ENCODE data around the gene ACTRT3. TPM values are rescaled to one million over a fixed set of nuclear protein-coding genes. Genes with fewer than 3 reads are reported as not detected.
A peak's percentile ranks its signal among the peaks of the same experiment; 100 is the strongest.

ACTRT3 gene
- total and polyA plus RNA-seq, 4 donors: 1.0 to 3.2 (median 2.8) TPM

DNA sequence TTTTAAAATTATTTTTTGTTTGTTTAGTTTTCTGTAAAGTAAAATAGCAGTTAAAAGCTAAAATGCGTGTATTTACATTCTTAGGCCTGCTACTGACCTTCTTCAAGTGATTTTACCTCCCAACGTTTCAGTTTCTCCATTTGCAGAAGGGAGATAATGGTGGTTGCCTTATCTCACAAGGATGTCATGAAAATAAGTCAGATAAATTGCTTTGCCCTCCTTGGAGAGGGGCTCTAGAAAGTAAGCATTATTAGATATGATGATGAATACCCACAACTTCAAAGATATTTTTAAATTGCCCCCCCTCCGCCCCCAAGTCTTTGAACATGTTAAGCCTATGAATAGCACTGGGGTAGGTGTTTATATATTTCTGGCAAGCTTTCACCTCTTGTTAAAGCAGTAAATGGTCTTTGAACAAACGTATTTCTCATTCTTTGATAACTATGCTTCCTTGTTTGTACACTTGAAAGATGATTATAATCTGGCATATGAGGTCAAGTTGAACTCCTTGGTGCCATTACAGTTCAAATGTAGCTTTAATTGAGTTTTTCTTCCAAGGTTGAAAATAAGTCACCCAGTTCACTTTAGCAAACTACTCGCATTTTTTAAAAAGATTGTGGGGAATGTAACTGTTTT is 10.9 kb downstream of the ACTRT3 start:
- Histone ChIP-seq H3K9me3 (ENCODE audit: control insufficient read depth in 4 of 4, insufficient read depth in 3 of 4, low read length in 3 of 4) (no peaks in the 10 kb centered on the region), H3K27me3 (ENCODE audit: control insufficient read depth in 3 of 3, insufficient read depth in 3 of 3, low read length in 2 of 3) (peaks cover 0 to 3% (median 2%) of the 10 kb centered on the region in 3 donors), H3K9ac (ENCODE audit: insufficient read depth in 1 of 2, low read length in 2 of 2) (no peak overlapping the region), H3K27ac (ENCODE audit: low read depth in 1 of 2, low read length in 1 of 2) (no peak overlapping the region), H3K4me1 (ENCODE audit: control insufficient read depth in 5 of 5, insufficient read depth in 5 of 5, low read length in 5 of 5) (no peaks in the 10 kb centered on the region), H3K4me3 (no peak overlapping the region), H3K36me3 (ENCODE audit: control insufficient read depth in 4 of 4, insufficient read depth in 4 of 4, low read length in 4 of 4) (no peaks in the 10 kb centered on the region)
- TF ChIP-seq, protein P1, sequence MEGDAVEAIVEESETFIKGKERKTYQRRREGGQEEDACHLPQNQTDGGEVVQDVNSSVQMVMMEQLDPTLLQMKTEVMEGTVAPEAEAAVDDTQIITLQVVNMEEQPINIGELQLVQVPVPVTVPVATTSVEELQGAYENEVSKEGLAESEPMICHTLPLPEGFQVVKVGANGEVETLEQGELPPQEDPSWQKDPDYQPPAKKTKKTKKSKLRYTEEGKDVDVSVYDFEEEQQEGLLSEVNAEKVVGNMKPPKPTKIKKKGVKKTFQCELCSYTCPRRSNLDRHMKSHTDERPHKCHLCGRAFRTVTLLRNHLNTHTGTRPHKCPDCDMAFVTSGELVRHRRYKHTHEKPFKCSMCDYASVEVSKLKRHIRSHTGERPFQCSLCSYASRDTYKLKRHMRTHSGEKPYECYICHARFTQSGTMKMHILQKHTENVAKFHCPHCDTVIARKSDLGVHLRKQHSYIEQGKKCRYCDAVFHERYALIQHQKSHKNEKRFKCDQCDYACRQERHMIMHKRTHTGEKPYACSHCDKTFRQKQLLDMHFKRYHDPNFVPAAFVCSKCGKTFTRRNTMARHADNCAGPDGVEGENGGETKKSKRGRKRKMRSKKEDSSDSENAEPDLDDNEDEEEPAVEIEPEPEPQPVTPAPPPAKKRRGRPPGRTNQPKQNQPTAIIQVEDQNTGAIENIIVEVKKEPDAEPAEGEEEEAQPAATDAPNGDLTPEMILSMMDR (IDR thresholded peaks at IDR 0.05; ENCODE audit: control extremely low read depth, extremely low read depth): no peak
- WGBS, 2 donors: 47 to 61% methylated on average over 5 of the region's 5 CpGs
- DNase-seq: peak in 1 of 3 donors; percentile 6
- no peak for ATAC-seq (ENCODE audit: insufficient read depth, low FRiP score)

DNA sequence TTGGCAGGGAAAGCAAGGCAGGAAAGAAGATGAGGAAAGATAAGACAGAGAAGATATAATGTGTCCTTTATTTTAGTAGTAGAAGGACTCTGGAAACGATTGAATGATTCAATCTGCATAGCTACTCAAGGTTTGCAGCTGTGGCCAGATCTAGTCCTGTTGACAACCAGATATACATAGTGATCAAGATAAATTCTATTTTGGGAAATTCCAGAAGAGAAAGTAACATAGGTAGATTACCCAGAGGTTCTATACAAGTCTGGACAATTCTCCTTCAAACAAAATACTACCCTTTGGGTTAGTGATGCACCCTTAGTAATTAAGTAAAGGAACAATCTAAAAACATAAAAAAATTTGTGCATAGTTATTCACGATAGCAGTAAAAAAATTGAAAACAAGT is 13.9 kb downstream of the ACTRT3 start:
- no peaks in the 10 kb centered on the region for H3K4me1 ChIP-seq (ENCODE audit: control insufficient read depth in 5 of 5, insufficient read depth in 5 of 5, low read length in 5 of 5)
- no peak overlapping the region for H3K27ac ChIP-seq (ENCODE audit: low read depth in 1 of 2, low read length in 1 of 2)
- no peak overlapping the region for H3K9ac ChIP-seq (ENCODE audit: insufficient read depth in 1 of 2, low read length in 2 of 2)
- WGBS, 2 donors: 68 to 79% methylated on average over 2 of the region's 2 CpGs
- no peaks in the 10 kb centered on the region for H3K36me3 ChIP-seq (ENCODE audit: control insufficient read depth in 4 of 4, insufficient read depth in 4 of 4, low read length in 4 of 4)
- TF ChIP-seq, protein P1 (IDR thresholded peaks at IDR 0.05; ENCODE audit: control extremely low read depth, extremely low read depth): no peak
- DNase-seq: no peak
- ATAC-seq (ENCODE audit: insufficient read depth, low FRiP score): no peak
- H3K9me3 ChIP-seq (ENCODE audit: control insufficient read depth in 4 of 4, insufficient read depth in 3 of 4, low read length in 3 of 4): no peaks in the 10 kb centered on the region
- peaks cover 0 to 6% (median 5%) of the 10 kb centered on the region in 3 donors for H3K27me3 ChIP-seq (ENCODE audit: control insufficient read depth in 3 of 3, insufficient read depth in 3 of 3, low read length in 2 of 3)
- H3K4me3 ChIP-seq: no peak overlapping the region

DNA sequence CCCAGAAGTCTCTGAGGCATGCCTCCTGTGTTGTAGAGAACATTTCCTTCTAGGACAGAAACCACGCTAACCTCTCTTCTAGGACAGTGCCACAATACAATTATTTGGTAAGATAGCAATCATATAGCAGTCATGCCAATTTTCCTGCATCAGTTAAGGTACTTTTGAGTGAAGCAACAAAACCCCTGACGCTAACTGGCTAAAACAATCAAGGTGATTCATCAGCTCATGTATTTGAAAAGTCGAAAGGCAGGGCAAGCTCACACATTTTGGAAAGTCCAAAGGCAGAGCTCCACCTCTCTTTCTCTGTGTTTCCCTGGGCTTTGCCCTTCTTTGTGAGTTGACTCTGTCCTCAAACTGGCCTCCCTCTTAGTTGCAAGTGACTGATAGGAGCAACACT is 14.7 kb downstream of the ACTRT3 start:
- H3K4me3 ChIP-seq: no peak overlapping the region
- TF ChIP-seq, protein P1 (IDR thresholded peaks at IDR 0.05; ENCODE audit: control extremely low read depth, extremely low read depth): no peak
- WGBS, 2 donors: 91 to 92% methylated on average over 3 of the region's 3 CpGs
- no peak overlapping the region for H3K9ac ChIP-seq (ENCODE audit: insufficient read depth in 1 of 2, low read length in 2 of 2)
- no peak for DNase-seq
- no peaks in the 10 kb centered on the region for H3K9me3 ChIP-seq (ENCODE audit: control insufficient read depth in 4 of 4, insufficient read depth in 3 of 4, low read length in 3 of 4)
- ATAC-seq (ENCODE audit: insufficient read depth, low FRiP score): no peak
- no peaks in the 10 kb centered on the region for H3K4me1 ChIP-seq (ENCODE audit: control insufficient read depth in 5 of 5, insufficient read depth in 5 of 5, low read length in 5 of 5)
- no peak overlapping the region for H3K27ac ChIP-seq (ENCODE audit: low read depth in 1 of 2, low read length in 1 of 2)
- no peaks in the 10 kb centered on the region for H3K36me3 ChIP-seq (ENCODE audit: control insufficient read depth in 4 of 4, insufficient read depth in 4 of 4, low read length in 4 of 4)
- H3K27me3 ChIP-seq (ENCODE audit: control insufficient read depth in 3 of 3, insufficient read depth in 3 of 3, low read length in 2 of 3): peaks cover 0 to 6% (median 5%) of the 10 kb centered on the region in 3 donors

DNA sequence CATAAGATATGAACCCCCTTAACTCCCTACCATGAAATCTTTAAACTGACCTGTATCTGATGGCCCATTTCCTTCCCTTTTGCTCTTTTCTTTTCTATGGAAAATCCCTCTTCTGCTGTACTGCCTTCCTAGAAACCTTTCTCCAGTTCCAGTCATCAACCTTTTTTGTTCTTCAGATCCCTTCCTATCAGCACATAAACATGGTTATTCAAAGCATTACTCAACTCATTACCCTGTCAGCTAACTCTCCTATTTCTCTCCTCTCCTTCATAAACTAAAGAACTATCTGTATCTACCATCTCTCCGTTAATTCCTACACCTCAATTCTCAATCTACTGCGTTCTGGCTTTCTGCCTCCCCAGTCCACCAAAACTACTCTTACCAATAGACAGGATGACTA is 17.5 kb downstream of the ACTRT3 start:
- Histone ChIP-seq H3K9ac (ENCODE audit: insufficient read depth in 1 of 2, low read length in 2 of 2) (no peak overlapping the region), H3K36me3 (ENCODE audit: control insufficient read depth in 4 of 4, insufficient read depth in 4 of 4, low read length in 4 of 4) (no peaks in the 10 kb centered on the region), H3K4me3 (no peak overlapping the region), H3K27me3 (ENCODE audit: control insufficient read depth in 3 of 3, insufficient read depth in 3 of 3, low read length in 2 of 3) (peaks cover 0 to 6% (median 5%) of the 10 kb centered on the region in 3 donors), H3K27ac (ENCODE audit: low read depth in 1 of 2, low read length in 1 of 2) (no peak overlapping the region), H3K4me1 (ENCODE audit: control insufficient read depth in 5 of 5, insufficient read depth in 5 of 5, low read length in 5 of 5) (no peaks in the 10 kb centered on the region), H3K9me3 (ENCODE audit: control insufficient read depth in 4 of 4, insufficient read depth in 3 of 4, low read length in 3 of 4) (no peaks in the 10 kb centered on the region)
- WGBS, 2 donors: 91 to 96% methylated on average over 2 of the region's 2 CpGs
- TF ChIP-seq, protein P1 (IDR thresholded peaks at IDR 0.05; ENCODE audit: control extremely low read depth, extremely low read depth): no peak
- DNase-seq (no peak), ATAC-seq (ENCODE audit: insufficient read depth, low FRiP score) (no peak)
